Skin of body (tissue), 2 donors: ENCODE data around the gene COL15A1. TPM values are rescaled to one million over a fixed set of nuclear protein-coding genes. Genes with fewer than 3 reads are reported as not detected.
"Not testable (repeated sequence)": the region's sequence is repeated elsewhere in the genome, so short reads cannot be mapped to it uniquely, and the experiment has no call there.

Experiments used
- DNase-seq: peaks from one replicate; lab custom pipeline; 2025; lab: John Stamatoyannopoulos, UW
- total RNA-seq: library from RNA; depleted of rRNA; stranded (reverse); fragments of >200 nt; gene quantifications from one replicate; pipeline ENCODE4 v1.2.3, GENCODE V29; 2014

The COL15A1 gene
- total RNA-seq, 1 donor from 2014 or later = 122 TPM

DNA sequence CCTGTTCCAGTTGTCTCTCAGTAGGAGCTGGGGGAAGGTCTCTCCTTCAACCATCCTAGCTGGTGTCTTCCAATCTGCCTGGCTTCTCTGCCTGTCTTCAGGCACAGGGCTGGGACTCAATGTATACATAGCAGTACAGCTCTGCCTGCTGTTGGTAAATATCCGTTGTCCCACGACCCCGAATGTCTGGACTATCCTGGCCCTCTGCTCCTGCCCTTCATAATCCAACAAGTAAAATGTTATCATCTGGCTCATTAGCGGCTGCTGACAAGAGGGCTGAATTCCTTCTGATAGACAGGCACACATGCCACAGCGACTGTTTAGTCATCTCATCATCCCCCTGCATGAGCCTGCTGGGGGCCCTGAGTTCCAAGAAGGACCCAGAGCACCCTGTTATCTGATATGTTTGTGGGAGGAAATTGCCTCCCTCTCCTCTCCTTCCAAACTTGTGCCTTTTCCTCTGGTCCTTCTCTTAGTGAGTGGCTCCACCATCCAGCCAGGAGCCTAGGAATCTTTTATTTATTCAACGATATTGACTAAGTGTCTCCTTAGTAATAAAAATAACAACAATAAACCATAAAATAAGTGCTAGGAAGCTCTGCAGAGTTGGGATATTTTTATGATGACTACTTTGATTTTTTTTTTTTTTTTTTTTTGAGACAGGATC lies 131.7 kb downstream of the COL15A1 start:
- no peak for DNase-seq

DNA sequence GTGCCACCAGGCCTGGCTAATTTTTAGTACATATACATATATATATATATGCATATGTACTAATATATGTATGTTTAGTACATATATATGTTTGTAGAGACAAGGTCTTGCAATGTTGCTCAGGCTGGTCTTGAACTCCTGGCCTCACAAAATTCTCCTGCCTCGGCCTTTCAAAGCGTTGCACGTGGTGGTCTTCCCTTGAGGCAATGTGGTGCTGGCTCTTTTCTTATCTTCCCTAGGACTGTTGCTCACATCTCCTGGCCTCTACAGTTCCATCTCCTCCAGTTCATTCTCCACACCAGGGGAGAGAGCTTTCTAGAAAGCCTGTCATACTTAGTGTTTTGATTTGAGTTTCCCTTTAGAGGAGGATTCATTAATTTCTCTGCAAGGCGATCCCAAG lies 132.3 kb downstream of the COL15A1 start:
- no peak for DNase-seq

GRCh38 chr9:99076483-99077171 lies 132.9 kb downstream of the COL15A1 start:
- DNase-seq = no peak

DNA sequence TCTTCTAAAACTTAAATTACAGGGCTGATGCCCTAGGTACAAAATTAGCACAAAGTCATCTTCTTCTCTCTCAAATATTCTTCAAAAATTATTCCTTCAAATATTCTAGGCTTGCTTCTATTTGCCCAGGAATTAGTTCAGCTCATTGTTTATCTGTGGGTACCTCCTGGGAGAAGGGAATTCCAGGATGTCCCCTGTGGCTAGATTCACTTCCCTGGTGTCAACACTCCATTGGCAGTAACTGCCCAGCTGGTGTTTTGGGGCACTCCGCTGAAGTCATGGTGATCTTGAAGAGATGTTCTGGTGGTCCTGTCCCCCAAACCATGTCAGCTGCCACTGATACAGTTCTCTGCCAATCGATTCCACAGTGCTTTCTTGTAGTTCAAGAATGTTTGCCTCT lies 135.0 kb downstream of the COL15A1 start:
- DNase-seq = no peak

- DNase-seq = no peak
Measured at GRCh38 chr9:99079542-99079941, 135.8 kb downstream of the COL15A1 start.

- DNase-seq = no peak
Measured at GRCh38 chr9:99083051-99083450, 139.3 kb downstream of the COL15A1 start.

DNA sequence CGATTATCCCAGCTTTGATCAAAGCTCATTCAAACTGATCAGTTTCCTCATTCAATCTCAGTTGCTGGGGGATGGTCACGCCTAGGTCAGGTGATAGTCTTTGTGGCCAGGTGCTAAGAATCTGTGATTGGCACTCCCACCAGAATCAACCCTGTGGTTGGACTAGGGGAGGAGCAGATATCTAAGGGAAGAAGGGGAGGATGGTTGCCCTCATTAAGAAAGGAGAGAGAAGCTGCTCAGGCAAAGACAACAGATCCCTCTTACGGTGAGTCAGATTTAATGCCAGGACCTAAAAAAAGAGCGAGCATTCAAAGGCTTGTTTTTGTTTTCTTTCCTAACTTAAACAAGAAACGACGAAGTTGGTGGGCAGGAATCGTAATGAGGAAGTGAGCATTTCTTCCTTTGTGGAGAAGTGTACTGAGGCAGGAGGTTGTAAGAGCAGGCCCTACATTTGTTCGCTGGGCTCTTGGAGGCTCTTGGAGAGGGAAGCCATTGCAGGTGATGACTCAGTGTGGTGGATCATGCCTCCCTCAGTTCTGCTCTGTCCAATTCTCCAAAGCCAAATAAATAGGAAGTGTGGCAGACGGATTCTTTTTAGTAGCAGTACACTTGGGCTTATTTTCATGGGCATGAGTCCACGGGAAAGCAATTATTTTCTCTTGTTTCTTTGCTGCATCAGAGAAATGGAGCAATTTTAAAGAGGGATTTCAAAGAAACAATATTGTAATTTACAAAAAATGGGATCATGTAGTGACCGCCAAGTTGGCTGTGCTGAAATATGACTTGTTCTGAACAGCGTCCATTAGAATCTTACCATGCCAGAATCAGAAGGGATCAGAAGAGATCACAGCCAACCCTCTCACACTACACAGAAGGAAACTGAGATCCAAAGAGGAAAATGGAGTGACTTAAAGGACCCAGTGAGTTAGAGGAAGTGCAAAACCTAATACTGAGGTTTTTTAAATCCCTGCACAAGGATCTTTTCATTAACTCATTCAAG lies 142.5 kb downstream of the COL15A1 start:
- no peak for DNase-seq

DNA sequence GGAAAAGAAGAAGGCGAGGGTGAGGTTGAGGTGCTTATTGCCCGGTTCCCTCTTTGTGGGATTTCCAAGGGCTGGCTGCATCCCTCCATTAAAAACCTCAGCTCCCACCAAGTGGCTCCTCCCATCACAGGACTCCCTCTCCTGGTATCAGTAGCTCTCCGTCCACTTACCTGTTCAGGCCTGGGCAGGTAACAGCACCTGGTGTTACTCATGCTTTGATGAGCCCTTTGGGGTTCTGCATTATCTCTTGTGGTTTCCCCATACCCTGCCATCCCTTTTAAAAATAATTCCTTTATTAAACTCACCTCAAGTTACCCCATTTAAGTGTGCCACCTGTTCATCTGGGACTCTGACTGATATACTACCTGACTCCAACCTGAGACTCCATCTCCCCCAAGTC lies 143.8 kb downstream of the COL15A1 start:
- no peak for DNase-seq

- no peak for DNase-seq
Measured at GRCh38 chr9:99090336-99091130, 146.8 kb downstream of the COL15A1 start.

- DNase-seq = no peak
Measured at GRCh38 chr9:99092643-99093491, 149.2 kb downstream of the COL15A1 start.

DNA sequence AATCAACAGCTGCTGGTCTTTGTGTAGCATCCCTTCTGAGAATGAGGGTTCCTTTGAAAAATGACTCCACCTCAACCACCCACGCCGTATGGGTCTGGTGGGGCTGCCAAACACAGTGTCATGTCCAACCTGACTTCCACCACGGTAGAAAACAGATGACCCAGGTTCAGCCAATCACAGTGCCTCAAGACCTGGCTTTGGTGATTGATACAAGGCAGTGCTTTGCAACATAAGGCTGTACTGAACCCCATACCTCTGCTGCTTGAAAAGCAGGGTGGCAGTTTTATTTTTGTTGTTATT lies 149.7 kb downstream of the COL15A1 start:
- DNase-seq = no peak

DNA sequence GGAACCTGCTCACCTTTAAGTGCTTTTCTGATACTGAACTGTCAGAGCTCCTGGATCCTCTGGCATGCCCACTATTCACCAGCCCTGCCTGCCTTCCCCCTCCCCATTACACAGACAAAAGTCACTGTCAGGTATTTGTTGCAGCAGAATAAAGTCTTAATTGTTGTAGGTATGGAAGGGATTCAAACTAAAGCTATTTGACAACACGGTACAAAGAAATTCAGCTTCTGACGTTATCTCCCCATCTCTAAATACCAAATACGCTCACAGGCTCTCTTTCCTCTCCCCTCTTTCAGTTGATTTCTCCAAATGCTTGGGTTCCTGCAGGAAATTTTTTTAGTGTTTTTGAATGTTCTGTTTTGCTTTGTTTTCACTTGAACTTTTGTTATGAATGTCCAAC lies 151.9 kb downstream of the COL15A1 start:
- DNase-seq = no peak

- DNase-seq = no peak
Measured at GRCh38 chr9:99096409-99096808, 152.7 kb downstream of the COL15A1 start.

DNA sequence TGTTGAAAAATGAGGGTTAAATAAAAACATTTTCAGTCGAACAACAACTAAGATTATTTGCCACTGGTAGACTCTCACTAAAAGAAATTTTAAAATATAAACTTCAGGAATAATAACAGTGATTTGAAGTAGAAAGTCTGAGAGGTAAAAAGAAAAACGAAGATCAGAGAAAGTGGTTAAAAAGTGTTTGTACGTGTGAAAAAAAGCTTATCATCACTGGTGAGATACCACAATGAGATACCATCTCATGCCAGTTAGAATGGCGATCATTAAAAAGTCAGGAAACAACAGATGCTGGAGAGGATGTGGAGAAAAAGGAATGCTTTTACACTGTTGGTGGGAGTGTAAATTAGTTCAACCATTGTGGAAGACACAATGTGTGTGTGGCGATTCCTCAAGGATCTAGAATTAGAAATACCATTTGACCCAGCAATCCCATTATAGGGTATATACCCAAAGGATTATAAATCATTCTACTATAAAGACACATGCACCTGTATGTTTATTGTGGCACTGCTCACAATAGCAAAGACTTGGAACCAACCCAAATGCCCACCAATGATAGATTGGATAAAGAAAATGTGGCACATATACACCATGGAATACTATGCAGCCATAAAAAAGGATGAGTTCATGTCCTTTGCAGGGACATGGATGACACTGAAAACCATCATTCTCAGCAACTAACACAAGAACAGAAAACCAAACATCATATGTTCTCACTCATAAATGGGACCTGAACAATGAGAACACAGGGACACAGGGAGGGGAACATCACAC lies 156.3 kb downstream of the COL15A1 start:
- not testable (repeated sequence) for DNase-seq

DNA sequence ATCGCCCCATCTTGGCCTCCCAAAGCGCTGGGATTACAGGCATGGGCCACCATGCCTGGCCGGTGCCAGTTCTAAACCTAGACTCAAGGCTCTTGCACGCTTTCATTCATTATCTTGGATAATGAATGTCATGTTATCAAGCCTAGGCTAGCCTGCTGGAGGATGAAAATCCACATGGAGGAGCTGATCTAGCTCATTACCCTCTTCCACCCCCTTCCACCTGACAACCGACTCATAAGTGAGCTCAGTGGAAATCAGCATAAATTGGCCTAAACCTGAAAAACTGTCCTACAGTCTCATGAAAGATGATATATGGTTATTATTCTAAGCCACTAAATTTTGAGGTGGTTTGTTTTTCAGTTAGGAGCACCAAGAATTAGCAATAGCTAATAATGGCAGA lies 157.6 kb downstream of the COL15A1 start:
- DNase-seq = no peak

- DNase-seq = no peak
Measured at GRCh38 chr9:99101812-99102211, 158.1 kb downstream of the COL15A1 start.

DNA sequence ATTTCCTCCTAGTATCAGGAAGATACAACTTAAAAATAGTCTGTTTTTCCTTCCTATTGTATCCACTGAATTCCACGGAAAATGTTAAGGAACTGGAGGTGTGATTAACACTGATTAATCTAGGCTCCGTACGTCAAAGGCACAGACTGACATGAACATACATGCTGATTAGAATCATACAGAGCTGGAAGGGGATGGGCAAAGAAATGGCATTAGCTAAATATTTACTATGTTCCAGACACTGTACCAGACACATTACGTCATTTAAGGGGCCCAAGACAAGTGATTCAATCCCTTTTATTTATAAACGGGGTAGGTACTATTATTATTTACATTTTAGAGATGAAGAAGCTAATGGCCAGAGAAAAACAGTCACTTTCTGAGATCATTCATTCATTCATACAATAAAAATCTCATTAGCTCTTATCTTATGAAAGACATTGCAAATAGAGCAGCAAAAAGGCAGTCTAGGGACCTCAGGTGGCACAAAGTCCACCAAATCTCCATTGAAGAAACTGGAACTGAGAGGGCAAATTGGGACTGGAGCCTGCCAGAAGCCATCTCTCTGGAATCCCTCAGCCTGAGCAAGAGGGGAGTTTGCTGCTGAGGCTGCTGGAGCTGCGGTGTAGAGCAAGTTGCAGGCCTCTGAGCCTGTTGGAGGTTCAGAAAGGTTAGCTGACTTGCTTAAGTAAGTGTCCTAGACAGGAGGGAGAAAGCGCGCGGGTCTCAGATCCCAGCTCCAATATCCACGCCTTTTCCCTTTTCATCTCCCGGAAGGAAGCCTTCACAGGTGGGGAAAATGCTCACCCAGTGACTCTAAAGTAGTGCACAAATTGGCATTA lies 159.6 kb downstream of the COL15A1 start:
- DNase-seq = peak; percentile 51

DNA sequence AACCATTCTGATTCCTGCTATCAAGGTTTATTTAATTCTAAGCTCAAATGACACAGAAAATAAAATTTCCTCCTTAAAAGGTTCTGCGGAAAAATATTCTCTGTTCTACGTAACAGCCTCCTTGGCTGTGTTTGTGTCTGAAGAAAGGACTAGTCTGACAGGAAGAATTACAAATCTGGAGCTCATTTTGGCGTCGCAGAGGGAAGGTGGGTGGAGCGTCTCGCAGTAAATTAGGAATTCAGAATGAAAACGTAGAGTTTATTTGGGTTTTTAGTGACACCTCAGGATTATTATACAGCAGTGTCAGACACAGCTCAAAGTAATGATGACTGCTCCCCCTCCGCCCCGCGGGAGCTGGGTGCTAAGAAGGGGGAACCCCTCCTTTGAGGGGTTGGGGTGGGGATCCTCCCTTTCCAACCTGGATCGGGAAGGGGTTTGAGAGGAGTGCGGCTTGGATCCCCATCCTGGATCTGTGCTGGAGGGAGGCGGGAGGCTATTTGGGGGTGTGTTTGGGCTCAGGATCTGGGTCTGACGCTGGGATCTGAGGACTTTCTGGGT lies 160.3 kb downstream of the COL15A1 start:
- peak; percentile 63 for DNase-seq
